ENCODE data around the gene TNN.

Gene TNN

GRCh38 chr1:175178456-175178855, 110.8 kb downstream of the TNN start:
- no peak for DNase-seq (ENCODE audit: low spot score)
- no peak for TF ChIP-seq CTCF (IDR thresholded peaks at IDR 0.05; ENCODE audit: borderline replicate concordance, control extremely low read depth, extremely low read depth, insufficient read depth, missing control alignments)
- in situ Hi-C loops (cut with MboI; ENCODE audit: low sequenced_read_pairs, unreplicated experiment): no loop called here

- DNase-seq (ENCODE audit: low spot score): no peak
- in situ Hi-C loops (cut with MboI; ENCODE audit: low sequenced_read_pairs, unreplicated experiment): no loop called here
- TF ChIP-seq CTCF (IDR thresholded peaks at IDR 0.05; ENCODE audit: borderline replicate concordance, control extremely low read depth, extremely low read depth, insufficient read depth, missing control alignments): no peak
Measured at GRCh38 chr1:175179837-175180590, 112.4 kb downstream of the TNN start.

GRCh38 chr1:175182201-175182746, 114.6 kb downstream of the TNN start:
- in situ Hi-C loops (cut with MboI; ENCODE audit: low sequenced_read_pairs, unreplicated experiment): no loop called here
- TF ChIP-seq CTCF (IDR thresholded peaks at IDR 0.05; ENCODE audit: borderline replicate concordance, control extremely low read depth, extremely low read depth, insufficient read depth, missing control alignments): no peak
- DNase-seq (ENCODE audit: low spot score): no peak

GRCh38 chr1:175183586-175183985, 116.0 kb downstream of the TNN start:
- in situ Hi-C loops (cut with MboI; ENCODE audit: low sequenced_read_pairs, unreplicated experiment): no loop called here
- TF ChIP-seq CTCF (IDR thresholded peaks at IDR 0.05; ENCODE audit: borderline replicate concordance, control extremely low read depth, extremely low read depth, insufficient read depth, missing control alignments): no peak
- DNase-seq (ENCODE audit: low spot score): no peak

GRCh38 chr1:175185903-175186302, 118.3 kb downstream of the TNN start:
- DNase-seq (ENCODE audit: low spot score): no peak
- TF ChIP-seq CTCF (IDR thresholded peaks at IDR 0.05; ENCODE audit: borderline replicate concordance, control extremely low read depth, extremely low read depth, insufficient read depth, missing control alignments): no peak
- in situ Hi-C loops (cut with MboI; ENCODE audit: low sequenced_read_pairs, unreplicated experiment): no loop called here

- in situ Hi-C loops (cut with MboI; ENCODE audit: low sequenced_read_pairs, unreplicated experiment): no loop called here
- DNase-seq (ENCODE audit: low spot score): no peak
- TF ChIP-seq CTCF (IDR thresholded peaks at IDR 0.05; ENCODE audit: borderline replicate concordance, control extremely low read depth, extremely low read depth, insufficient read depth, missing control alignments): no peak
Measured at GRCh38 chr1:175186433-175187160, 119.0 kb downstream of the TNN start.
